Stimulated activated CD8-positive, alpha-beta memory T cell treated with anti-CD3 and anti-CD28 coated beads, Interleukin-15, amount 100 ng/mL, for 4 hours (primary cell): Measurements from ENCODE around the gene SMTNL2.
"Not testable (repeated sequence)": the region's sequence is repeated elsewhere in the genome, so short reads cannot be mapped to it uniquely, and the experiment has no call there.

ENCODE experiments used
- DNase-seq, 2 donors: peaks; one replicate each; pipeline ENCODE4 v3.0.0-alpha.2; 2020; ENCODE audit warnings: low read depth in 2 of 2

The SMTNL2 gene

DNA sequence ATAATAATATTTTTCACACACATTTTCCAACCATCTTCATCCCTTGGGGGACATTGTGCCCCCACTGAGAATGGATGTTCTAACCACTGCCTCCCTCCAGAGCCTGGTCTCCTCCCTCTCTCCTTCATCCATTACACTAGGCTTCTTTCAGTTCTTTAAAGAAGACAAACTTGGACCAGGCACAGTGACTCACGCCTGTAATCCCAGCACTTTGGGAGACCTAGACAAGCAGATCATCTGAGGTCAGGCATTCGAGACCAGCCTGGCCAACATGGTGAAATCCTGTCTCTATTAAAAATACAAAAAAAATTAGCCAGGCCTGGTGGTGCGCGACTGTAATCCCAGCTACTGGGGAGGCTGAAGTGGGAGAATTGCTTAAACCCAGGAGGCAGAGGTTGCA lies 50.6 kb downstream of the SMTNL2 start:
- DNase-seq = no peak

DNA sequence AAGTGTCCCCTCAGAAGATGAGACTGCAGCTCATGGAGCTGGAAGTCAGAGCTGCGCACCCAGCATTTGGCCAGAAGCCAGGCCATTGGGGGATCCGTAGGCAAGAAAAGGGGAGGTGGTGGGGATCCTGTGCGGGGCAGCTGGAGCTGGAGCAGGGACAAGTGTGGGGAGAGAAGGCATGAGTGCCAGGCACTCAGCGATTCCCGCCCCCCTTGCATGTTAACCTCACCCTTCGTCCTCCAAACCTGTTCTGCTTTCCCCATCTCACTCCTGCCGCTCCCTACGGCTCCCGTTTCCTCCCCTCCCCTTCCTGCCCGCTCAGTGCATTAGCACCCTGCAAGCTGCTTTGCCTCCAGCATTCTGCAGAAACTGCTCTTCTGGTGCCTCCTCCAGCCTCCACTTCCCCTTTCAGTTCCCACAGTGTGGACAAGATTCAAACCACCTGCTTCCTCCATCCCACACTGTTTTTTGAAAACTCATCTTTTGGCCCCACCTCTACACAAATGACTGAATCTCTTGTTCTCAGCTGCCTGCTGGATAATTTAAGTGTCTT lies 51.6 kb downstream of the SMTNL2 start:
- DNase-seq = no peak

DNA sequence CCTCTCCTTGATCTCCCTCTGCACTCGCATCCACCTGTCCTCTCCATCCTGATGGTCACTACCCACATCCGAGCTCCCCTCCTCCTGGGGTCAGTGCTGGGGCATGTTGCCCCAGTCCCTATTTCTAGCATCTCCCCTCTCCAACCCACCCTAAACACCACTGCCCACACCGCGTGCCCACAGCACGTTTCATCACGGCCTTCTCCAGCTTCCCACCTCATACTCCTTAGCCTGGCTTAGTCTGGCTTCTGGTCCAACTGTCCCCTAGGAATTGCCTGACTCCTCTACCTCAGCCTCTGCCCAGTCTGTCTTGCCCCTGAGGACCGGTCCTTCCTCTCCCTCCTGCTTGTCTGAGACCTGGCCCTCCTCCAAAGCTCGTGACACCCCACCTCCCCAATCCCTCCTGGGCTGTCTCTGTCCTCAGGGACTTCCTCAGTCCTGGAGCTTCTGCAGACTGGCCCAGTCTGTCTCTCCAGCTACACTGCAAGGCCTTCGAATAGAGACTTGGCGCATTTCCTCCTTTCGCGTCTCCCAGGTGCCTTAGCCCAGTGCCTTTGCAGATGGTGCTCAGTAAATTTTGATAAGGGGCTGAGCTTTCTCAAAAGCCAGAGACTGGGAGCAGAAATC lies 52.3 kb downstream of the SMTNL2 start:
- DNase-seq = no peak

DNA sequence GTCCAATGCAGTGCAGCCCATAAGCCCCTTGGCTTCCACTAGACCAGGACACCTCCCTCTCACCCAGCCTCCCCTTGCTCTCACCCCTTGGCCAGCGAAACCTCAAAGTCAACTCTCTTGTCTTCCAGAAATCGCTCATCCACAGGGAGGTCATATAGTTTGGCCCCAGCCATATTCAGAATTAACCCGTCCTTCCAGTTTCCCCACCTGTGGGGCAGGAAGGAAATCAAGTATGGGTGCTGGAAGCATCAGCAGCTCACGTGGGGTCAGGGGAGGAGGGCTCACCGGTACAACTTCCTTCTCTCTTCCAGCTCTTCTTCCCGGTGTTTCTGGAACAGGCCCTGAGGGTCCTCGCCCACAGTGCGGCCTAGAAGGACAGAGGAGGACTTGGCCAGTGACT lies 54.4 kb downstream of the SMTNL2 start:
- DNase-seq = not testable (repeated sequence)

DNA sequence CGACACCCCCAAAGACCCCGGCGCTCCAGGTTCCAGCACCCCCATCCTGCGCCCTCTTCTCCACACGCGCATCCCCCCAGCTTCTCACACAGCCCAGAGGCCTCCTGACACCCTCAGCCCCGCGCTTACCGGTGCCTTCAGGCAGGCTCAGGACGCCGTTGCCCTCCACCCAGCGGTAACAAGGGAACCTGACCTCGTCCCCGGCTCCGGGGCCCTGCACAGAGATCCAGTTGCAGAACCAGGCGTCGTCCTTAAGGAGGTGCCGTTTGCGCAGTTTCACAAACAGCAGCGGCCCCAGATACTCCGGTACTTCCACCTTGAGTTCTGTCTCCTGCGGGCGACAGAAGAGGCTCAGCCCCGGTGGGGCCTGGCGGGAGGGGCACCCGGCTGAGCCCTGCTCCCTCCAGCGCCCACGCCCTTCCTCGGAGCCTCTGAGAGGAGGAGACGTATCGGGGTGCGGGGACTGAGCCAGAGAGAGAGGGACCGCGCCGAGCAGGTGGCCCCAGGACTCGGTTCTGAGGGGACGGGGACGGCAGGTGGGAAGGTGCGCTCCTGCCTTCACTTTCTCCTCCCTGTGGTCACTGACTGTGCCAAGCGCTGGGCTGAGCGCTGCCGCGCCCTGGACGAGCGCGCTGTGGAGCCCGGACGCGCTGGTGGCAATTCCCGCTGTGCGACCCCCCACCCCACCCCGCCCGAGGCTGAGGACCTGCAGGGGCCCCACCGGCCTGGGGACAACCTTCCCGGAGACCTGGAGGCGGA lies 55.2 kb downstream of the SMTNL2 start:
- not testable (repeated sequence) for DNase-seq

DNA sequence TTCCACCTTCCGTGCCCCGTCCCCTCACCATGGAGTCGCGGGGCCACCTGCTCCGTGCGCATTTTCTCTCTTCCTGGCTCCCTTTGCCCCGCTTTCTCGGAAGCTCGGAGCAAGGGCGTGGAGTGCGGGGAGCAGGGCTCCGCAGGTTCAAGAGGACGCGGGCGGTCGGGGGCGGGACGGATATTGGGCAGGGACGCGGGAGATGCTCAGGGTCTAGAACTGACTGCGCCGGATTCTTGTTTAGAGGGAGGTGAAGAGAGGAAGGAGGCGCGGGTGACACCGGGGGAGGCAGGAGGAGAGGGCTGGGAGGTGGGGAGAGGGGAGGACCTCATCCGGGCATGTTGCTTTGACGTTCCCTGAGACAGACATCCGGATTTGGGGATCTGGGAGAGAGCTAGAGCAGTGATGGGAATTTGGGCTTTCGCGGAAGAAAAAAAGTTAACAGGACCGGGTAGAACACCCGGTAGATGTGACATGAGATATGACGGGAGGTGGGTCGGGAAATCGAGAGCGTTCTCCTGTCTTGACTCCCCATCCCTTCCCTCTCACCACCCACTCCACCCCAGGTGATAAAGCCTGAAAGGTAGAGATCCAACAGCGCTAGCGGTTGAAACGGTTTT lies 56.4 kb downstream of the SMTNL2 start:
- not testable (repeated sequence) for DNase-seq

DNA sequence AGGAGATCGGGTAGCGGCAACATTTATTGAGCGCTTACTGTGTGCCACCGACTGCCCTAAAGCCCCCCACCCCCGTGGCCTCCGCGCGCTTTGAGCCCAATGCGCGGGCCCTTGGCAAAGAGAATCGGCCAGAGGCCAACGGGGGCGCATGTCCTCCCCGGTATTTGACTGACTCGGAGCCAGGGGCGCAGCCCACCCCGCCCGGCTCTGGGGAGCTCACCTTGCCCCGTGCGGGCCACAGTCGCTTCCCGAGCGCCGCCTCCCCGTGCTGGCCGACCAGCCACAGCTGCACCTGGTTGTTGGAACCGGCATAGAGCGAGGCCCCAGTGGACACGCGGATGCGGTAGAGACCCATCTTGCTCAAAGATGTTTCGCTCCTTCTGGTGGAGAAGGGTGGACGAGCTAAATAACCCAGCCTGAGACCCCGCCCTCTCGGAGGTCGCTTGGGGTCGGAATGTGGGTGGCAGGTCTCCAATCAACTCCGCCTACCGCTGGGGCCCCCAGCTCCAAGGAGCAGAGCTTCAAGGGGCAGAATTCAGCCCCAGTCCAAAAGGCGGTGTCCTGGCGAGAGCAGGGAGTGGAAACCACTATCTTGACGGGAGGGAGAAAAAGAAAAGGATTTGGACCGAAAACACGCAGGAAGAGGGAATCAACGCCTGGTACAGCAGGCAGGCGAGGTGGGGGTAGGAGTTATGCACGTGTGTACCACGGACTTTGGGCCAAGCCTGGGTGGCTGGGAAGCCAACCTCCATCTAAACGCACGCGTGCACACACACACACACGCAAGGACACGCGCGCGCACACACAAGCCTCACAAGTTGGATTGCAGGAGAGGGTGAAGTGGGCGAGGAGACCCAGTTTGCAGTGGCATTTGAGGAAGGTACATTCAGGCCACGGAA lies 57.2 kb downstream of the SMTNL2 start, which contains the start of gene ALOX15:
Gene ALOX15 (minus strand): TSS at position 382 of the 899 bp plus-strand sequence. CDS start 27 bp downstream, at position 355.
- no peak for DNase-seq

DNA sequence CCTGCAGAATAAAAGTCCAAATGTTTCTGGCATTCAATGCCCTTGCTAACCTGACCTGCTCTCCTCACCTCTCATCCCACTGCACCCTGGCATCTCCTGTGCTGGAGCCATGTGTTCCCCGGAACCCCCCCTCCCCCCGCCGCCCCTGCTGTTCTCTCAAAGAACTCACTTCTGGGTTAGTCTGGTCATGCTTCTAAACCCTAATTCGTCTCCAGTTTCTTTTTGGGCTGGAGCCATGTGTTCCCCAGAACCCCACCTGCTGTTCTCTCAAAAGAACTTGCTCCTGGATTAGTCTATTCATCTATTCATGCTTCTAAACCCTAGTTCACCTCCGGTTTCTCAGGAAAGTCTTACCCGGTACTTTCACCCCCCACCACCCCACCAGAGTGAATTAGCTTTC lies 58.0 kb downstream of the SMTNL2 start:
- no peak for DNase-seq

DNA sequence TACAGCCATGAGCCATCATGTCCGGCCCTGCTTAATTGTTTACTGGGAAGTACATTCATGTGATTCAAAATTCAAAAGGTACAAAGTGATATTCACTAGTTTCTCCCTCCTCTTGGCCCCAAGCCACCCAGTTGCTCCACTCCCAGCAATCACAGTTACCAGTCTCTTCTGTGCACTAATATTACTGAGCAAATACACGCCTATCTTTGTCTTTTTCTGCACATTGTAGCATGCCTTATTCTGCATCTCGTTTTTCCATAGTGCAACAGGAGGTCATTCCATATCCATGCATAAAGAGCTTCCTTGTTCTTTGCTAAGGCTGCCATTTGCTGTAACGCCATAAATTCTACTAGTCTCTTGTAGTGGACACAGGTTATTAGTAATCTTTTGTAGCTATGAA lies 59.3 kb downstream of the SMTNL2 start:
- DNase-seq = no peak

DNA sequence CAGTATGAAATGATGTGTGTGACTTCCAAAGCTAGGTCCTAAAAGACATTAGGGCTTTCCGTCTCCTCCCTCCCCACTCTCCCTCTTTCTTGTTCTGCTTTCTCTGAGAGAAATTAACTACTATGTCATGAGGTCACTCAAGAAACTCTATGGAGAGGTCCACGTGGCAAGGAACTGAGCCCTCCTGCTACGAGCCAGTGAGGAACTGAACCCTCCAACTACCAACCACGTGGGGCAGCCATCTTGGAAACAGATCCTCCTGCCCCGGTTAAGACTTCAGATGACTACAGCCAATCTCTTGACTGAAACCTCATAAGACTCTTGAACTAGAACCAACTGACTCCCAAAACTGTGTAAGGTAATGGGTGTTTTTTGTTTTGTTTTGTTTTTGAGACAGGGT lies 61.3 kb downstream of the SMTNL2 start:
- no peak for DNase-seq

DNA sequence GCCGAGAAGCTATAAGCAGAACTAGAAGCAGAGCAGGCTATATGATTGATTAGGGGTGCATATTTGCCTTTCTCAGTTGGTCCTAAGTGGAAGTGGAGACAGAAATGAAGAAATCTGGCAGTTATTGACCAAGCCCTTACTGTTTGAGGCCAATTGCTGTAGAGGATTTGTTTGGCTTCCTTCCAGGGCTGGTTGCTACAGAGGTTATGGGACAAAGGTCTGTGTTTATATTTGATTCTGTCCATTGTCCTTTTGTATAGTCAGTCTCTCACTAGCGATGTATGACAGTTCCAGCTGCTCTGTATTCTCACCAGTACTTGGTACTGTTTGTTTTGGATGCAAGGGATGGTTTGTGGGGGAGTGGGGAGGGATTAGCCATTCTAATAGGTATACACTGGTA lies 64.4 kb downstream of the SMTNL2 start:
- no peak for DNase-seq

DNA sequence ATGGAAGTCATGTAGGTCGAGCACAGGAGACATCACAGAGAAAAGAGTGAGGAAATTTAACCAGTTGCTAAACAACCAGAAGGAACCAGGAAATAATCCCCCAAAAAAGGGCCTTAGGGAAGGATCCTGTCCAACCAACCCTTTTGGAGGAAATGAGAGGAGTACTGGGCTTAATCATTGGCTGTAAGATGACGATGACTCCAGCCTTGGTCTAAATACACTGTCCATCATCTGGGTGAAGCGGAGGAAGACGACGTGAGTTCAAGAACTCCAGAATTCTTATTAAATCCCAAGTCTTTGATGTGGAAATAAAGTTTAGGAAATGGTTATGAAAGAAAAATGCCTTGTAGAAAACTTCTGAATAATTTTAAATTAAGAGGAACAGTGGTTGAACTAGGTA lies 68.7 kb downstream of the SMTNL2 start:
- DNase-seq = no peak

DNA sequence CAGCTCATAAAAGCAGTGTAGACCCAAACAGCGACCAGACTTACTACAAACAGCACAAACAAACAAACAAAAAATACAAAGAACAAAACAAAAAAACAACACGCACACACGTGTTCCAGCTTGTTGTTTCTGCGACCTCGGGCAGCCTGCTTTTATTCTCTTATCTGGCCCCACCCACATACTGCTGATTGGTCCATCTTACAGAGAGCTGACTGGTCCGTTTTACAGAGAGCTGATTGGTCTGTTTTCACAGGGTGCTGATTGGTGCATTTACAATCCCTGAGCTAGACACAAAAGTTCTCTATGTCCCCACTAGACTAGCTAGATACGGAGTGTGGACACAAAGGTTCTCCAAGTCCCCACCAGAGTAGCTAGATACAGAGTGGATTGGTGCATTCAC lies 71.6 kb downstream of the SMTNL2 start:
- not testable (repeated sequence) for DNase-seq

DNA sequence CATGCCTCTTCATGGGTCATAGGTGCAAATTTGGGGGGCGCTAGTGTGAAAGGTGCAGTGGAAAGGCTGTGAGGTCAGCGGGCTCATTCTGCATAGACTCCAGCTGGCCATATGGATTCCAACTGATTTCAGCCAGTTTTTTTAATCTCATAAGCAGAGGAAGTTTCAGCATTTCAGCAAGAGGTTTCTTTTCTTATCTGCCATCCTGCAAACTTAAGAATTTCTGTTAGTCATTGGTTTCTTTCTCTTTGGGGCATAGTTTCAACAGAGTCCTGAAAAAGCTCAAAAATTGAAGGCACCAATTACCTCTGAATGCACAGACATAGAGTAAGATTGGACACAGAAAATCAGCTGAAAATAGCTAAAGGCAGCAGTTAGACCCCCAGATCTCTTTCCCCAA lies 73.3 kb downstream of the SMTNL2 start:
- DNase-seq = no peak
